ENCODE data around the gene DAPK2.

The DAPK2 gene

GRCh38 chr15:63970621-63971426, 75.5 kb downstream of the DAPK2 start:
- Histone ChIP-seq H3K4me1 (ENCODE audit: low read length) (peaks cover 26% of the 10 kb centered on the region), H3K9ac (ENCODE audit: low read length) (no peak overlapping the region)

GRCh38 chr15:63969652-63970421, 76.4 kb downstream of the DAPK2 start:
- TF ChIP-seq EZH2phosphoT487 (IDR thresholded peaks at IDR 0.05; ENCODE audit: low read depth) = no peak
- TF ChIP-seq, protein P1, sequence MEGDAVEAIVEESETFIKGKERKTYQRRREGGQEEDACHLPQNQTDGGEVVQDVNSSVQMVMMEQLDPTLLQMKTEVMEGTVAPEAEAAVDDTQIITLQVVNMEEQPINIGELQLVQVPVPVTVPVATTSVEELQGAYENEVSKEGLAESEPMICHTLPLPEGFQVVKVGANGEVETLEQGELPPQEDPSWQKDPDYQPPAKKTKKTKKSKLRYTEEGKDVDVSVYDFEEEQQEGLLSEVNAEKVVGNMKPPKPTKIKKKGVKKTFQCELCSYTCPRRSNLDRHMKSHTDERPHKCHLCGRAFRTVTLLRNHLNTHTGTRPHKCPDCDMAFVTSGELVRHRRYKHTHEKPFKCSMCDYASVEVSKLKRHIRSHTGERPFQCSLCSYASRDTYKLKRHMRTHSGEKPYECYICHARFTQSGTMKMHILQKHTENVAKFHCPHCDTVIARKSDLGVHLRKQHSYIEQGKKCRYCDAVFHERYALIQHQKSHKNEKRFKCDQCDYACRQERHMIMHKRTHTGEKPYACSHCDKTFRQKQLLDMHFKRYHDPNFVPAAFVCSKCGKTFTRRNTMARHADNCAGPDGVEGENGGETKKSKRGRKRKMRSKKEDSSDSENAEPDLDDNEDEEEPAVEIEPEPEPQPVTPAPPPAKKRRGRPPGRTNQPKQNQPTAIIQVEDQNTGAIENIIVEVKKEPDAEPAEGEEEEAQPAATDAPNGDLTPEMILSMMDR (IDR thresholded peaks at IDR 0.05; ENCODE audit: low read depth, low read length) = no peak
- Histone ChIP-seq H3K9me3 (ENCODE audit: insufficient read depth, low read length) (peaks cover 2% of the 10 kb centered on the region; the same call in 1 of the 2 replicates), H3K4me3 (ENCODE audit: low read length) (no peak overlapping the region), H3K4me1 (ENCODE audit: low read length) (peaks cover 26% of the 10 kb centered on the region), H3K79me2 (ENCODE audit: low read length) (no peaks in the 10 kb centered on the region), H3K27ac (ENCODE audit: low read length) (no peak overlapping the region), H4K20me1 (ENCODE audit: insufficient read depth, low read length) (no peaks in the 10 kb centered on the region), H2AFZ (ENCODE audit: low read depth, low read length) (no peak overlapping the region), H3K9ac (ENCODE audit: low read length) (no peak overlapping the region), H3K27me3 (ENCODE audit: low read depth, low read length) (no peaks in the 10 kb centered on the region), H3K36me3 (replicated peaks; ENCODE audit: low read depth, low read length) (peaks cover 4% of the 10 kb centered on the region), H3K4me2 (ENCODE audit: low read length) (peak overlapping the region; percentile 46; the same call in 1 of the 2 replicates)

More at GRCh38 chr15:63970621-63971426, 75.5 kb downstream of the DAPK2 start:
- H3K36me3 ChIP-seq (replicated peaks; ENCODE audit: low read depth, low read length) = no peaks in the 10 kb centered on the region
- H3K27me3 ChIP-seq (ENCODE audit: low read depth, low read length) = no peaks in the 10 kb centered on the region
- no peak for TF ChIP-seq EZH2phosphoT487 (IDR thresholded peaks at IDR 0.05; ENCODE audit: low read depth)
- H3K27ac ChIP-seq (ENCODE audit: low read length) = peak overlapping the region; percentile 40
- H3K4me2 ChIP-seq (ENCODE audit: low read length) = peak overlapping the region; percentile 46
- no peaks in the 10 kb centered on the region for H4K20me1 ChIP-seq (ENCODE audit: insufficient read depth, low read length)
- no peak overlapping the region for H3K4me3 ChIP-seq (ENCODE audit: low read length)
- H3K9me3 ChIP-seq (ENCODE audit: insufficient read depth, low read length) = no peaks in the 10 kb centered on the region
- no peak overlapping the region for H2AFZ ChIP-seq (ENCODE audit: low read depth, low read length)
- no peaks in the 10 kb centered on the region for H3K79me2 ChIP-seq (ENCODE audit: low read length)

DNA sequence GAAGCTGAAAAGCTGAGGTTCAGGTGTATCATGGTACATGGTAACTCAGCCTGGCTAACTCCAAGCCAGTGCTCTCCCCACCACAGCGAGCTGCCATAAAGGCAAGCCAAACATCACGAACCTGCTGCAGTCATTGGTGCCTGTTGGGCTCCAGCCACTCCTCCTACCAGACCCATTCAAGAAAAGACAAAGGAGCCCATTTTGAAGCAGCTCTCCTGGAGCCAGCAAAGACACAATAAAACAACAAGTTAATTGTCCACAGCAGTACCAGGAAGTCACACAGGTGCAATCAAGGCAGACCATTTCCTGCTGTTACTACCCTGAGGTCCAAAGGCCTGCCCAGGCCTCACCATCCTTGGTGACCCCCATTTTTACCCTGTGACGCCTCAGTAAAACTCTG, 77.6 kb downstream of the DAPK2 start:
- Histone ChIP-seq H3K9me3 (ENCODE audit: insufficient read depth, low read length) (peaks cover 4% of the 10 kb centered on the region; the same call in 1 of the 2 replicates), H3K4me3 (ENCODE audit: low read length) (no peak overlapping the region), H2AFZ (ENCODE audit: low read depth, low read length) (no peak overlapping the region), H3K79me2 (ENCODE audit: low read length) (no peaks in the 10 kb centered on the region), H3K9ac (ENCODE audit: low read length) (no peak overlapping the region), H3K4me1 (ENCODE audit: low read length) (peaks cover 26% of the 10 kb centered on the region), H3K36me3 (replicated peaks; ENCODE audit: low read depth, low read length) (peaks cover 4% of the 10 kb centered on the region), H4K20me1 (ENCODE audit: insufficient read depth, low read length) (no peaks in the 10 kb centered on the region), H3K27me3 (ENCODE audit: low read depth, low read length) (no peaks in the 10 kb centered on the region), H3K4me2 (ENCODE audit: low read length) (no peak overlapping the region), H3K27ac (ENCODE audit: low read length) (no peak overlapping the region)
- TF ChIP-seq, protein P1 (IDR thresholded peaks at IDR 0.05; ENCODE audit: low read depth, low read length) = no peak
- TF ChIP-seq EZH2phosphoT487 (IDR thresholded peaks at IDR 0.05; ENCODE audit: low read depth) = no peak

GRCh38 chr15:63968122-63968524, 78.2 kb downstream of the DAPK2 start:
- H3K9ac ChIP-seq (ENCODE audit: low read length) = no peak overlapping the region
- peaks cover 4% of the 10 kb centered on the region; the same call in 1 of the 2 replicates for H3K9me3 ChIP-seq (ENCODE audit: insufficient read depth, low read length)
- no peak overlapping the region for H3K4me3 ChIP-seq (ENCODE audit: low read length)
- no peak for TF ChIP-seq EZH2phosphoT487 (IDR thresholded peaks at IDR 0.05; ENCODE audit: low read depth)
- TF ChIP-seq, protein P1 (IDR thresholded peaks at IDR 0.05; ENCODE audit: low read depth, low read length) = no peak
- H3K27ac ChIP-seq (ENCODE audit: low read length) = no peak overlapping the region
- H3K79me2 ChIP-seq (ENCODE audit: low read length) = no peaks in the 10 kb centered on the region
- no peaks in the 10 kb centered on the region for H4K20me1 ChIP-seq (ENCODE audit: insufficient read depth, low read length)
- H3K4me1 ChIP-seq (ENCODE audit: low read length) = peaks cover 26% of the 10 kb centered on the region
- H3K27me3 ChIP-seq (ENCODE audit: low read depth, low read length) = no peaks in the 10 kb centered on the region
- H3K36me3 ChIP-seq (replicated peaks; ENCODE audit: low read depth, low read length) = peaks cover 4% of the 10 kb centered on the region
- H2AFZ ChIP-seq (ENCODE audit: low read depth, low read length) = no peak overlapping the region
- H3K4me2 ChIP-seq (ENCODE audit: low read length) = no peak overlapping the region

Measured in OCI-LY3 (cell line).